Inflammatory macrophage treated with lipopolysaccharide for 4 hours (primary cell): ENCODE measurements around the gene MMP11.
A peak's percentile ranks its signal among the peaks of the same experiment; 100 is the strongest.

Experiments
- DNase-seq: peaks from one replicate; pipeline ENCODE4 v3.0.0-alpha.2; 2020

The MMP11 gene

DNA sequence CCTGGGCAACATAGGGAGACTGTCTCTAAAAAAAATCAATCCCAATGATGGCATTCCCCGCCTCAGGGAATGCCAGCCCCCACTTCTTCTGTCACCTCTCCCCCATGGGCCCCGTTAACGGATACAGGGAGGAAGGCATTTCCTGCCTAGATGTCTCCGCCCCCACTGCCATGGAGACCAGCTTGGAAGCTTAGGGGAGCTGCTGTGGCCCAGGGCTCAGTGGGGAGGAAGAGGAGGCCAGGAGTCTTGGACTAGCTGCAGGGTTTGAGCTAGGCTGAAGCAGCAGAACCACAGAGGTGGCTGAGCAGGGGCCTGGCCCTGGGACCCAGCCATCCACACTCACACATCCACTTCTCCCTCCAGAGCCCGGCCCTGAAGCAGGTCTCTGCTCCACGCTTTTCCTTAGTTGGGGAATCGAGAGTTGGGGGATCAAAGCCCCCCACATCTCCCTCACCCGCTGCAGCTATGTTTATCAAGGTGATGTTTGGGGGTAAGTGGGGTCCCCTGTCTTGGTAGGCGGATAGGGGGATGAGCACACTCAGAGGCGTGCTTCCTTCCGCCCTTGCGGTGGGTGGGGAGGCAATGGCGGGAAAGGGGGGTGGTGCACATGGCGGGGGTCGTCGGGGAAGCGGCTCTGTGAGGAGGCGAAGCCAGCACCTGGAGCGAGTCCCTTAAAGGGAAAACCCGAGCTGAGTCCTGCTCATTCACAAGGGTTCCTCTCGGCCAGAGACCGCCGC lies 9.6 kb upstream of the MMP11 start, which contains the start of gene C22orf15:
Gene C22orf15 (plus strand): TSS at position 149 of the 737 bp plus-strand sequence. CDS start 317 bp downstream, at position 466.
- no peak for DNase-seq

GRCh38 chr22:23763579-23763945 lies 9.1 kb upstream of the MMP11 start:
- DNase-seq: no peak

DNA sequence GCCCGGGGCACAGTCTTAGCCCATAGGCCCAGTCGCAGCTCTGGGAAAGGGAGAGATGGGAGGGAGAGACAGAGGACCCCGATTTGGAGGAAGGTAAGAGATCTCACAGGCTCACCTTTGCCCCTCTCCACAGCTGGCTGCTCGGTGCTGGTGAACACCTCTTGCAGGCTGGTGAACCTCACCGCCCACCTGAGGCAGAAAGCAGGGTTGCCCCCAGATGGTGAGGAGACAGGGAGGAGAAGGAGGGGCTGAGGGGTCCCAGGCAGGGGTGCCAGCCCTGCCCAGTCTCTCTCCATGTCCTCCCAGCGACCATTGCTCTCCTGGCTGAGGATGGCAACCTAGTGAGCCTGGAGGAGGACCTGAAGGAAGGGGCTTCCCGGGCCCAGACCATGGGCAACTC lies 8.7 kb upstream of the MMP11 start:
- DNase-seq: no peak

DNA sequence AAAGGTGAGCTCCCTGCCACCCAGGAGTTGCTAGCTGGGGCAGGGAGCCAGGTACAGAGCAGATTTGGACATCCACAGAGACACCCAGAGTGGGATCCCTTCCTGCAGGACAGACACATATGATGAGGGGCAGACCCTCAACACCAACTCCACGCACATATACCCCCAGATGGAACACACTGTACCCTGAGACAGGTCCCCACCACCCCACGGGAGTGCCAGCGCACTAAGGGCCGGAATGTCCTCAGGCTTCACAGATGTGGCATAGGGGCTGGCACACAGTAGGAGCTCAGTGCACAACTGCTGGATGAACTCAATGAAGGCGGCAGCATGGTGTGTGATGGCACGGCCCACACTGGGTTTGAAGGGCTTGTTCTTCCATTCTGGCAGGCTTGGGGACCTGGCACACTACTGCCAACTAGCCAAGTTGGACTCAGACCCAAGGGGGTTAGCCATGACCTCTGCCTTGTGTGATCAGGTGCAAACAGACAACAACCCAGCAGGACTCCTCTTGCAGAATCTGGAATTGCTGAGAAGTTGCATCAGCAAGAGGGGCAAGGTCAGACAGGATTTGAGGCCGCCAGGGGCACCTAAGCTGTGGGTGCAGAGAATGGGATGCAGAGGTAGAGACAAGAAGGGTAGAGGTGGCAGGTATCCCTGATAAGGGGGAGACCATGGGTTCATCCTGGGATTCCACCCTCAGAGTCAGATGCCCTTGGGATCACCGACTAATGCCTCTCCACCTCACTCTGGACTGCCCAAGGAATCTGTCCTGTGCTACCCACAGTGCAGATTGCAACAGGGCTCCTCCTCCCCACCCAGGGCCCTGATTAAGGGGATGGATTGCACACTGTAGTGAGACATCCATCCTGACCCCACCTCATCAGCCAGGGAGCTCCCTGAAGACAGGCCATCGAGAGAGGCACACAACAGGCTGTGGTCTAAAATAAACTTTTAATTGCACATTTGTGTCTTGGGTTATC lies 7.5 kb upstream of the MMP11 start:
- DNase-seq: no peak

- DNase-seq: no peak
Observed at GRCh38 chr22:23767303-23767672, 5.4 kb upstream of the MMP11 start.

GRCh38 chr22:23767673-23768548 lies 4.7 kb upstream of the MMP11 start, which contains the start of gene CHCHD10:
Gene CHCHD10 (minus strand): TSS chr22:23767972. CDS start chr22:23767874, 98 bp downstream.
- peak; percentile 89 for DNase-seq

DNA sequence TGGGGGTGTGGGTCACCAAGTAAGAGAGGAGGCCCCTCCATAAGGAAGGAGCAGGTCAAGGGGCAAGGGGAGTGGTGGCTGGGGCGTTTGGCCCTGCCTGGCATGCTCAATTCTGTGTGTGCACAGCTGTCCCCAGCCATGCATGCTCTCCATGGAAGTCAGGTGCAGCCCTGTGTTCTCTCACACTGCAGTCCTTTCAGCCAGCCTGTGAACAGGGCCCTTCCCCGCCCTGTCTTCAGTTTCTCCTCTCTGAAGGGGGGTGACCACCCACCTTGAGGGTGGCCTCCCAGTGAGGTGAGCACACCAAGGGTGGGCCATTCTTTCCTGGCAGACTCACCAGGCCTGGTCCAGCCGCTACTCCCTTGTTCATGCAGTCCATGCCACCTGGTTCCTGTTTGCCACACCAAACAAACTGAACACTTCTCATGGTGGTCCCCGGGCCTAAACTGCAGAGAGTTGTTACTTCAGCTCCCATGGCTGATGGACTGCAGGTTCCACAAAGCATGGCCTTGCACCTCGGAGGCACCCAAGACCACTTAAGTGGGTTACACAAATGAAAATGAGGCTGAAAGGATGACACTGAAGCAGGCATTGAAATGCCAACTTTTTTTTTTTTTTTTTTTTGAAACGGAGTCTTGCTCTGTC lies 3.2 kb upstream of the MMP11 start:
- DNase-seq: no peak

- DNase-seq: no peak
Observed at GRCh38 chr22:23772315-23772648, 367 bp upstream of the MMP11 start.

DNA sequence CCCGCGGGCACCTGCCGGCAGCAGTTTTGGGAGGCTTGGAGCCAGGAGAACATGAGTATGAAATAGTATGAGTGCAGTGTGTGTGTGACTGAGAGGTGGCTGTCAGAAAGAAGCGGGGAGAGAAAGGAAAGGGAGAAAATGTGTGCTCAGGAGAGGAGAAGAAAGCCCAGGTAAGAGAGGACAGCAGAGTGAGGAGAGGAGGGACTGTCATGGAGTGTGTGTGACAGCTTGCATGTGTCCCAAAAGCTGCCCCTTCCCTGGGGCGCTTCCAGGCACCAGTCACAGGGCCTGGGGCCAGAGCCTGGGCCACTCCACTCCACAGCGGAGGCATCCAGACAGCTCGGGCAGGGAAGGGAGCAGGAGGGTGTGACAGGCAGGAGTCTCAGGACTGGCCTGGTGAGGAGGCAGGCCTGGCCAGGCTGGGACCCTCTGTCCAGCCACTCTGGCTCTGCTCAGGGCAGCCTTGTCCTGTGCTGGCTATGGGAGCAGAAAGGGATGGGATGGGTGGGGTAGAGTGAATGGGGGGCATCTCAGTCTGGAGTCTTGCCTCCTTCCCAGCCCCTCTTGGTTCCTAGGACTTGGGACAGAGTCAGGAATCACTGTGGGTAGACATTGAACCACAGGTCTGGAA lies 949 bp downstream of the MMP11 start:
- DNase-seq: no peak

DNA sequence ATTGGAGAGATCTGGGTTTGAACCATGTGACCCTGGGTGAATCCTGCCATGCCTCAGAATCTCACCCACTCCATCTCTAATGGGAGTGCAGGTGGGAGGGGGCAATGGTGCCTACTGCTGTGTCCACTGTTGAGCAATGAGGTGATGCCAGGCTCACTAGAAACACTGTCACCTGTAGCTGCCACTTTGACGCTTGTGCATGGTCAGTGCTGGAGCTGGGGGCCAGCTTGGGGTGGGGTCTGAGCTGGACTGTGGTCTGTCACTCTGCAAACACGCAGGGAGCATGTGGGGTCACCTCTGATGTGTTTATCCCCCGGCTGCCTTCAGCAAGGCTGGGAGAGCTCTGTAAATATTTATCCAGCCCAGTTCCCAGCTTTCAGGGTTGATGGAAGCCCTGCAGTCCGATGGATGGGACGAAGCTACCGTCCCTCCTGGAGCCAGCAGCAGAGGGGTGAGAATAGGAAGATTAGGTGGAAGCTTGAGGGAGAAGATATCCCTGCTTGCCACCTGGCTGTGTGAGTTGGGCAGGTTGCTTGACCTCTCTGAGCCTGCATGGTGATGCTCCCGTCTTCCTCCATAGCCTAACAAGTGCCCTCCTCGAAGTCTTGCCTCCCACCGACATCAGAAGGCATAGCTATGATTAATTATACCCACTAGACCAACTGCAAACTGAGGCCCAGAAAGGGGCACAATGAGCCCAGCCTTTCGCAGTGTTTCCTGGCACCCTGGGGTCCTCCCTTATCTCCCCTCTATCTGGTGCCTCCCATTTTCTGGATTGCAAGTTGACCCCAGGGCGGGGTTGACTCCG lies 1.7 kb downstream of the MMP11 start:
- no peak for DNase-seq

DNA sequence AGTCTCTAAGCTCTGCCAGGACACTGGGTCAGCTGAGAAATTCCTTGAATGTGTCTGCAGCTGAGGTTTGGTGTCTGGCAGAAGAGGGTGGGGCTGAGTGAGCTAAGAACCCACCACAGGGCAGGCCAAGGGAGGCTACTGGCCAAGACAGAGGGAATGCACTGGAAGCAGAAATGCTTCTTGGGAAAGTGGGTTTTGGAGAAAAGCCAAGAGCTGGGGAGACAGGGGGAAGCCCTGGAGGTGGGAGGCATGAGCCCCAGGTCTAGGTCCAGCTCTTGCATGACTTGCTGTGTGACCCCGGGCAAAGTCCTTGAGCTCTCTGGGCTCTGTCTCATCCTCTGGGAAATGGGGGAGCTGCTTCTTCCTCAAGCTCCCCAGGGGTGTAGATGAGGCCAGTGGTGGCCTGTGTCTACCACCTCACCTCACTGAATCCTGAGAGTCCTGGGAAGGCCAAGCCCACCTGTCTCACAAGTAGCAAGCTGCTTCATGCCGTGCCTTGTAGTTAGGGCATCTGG lies 2.3 kb downstream of the MMP11 start:
- no peak for DNase-seq

- DNase-seq: no peak
Observed at GRCh38 chr22:23775779-23776375, 3.2 kb downstream of the MMP11 start.

DNA sequence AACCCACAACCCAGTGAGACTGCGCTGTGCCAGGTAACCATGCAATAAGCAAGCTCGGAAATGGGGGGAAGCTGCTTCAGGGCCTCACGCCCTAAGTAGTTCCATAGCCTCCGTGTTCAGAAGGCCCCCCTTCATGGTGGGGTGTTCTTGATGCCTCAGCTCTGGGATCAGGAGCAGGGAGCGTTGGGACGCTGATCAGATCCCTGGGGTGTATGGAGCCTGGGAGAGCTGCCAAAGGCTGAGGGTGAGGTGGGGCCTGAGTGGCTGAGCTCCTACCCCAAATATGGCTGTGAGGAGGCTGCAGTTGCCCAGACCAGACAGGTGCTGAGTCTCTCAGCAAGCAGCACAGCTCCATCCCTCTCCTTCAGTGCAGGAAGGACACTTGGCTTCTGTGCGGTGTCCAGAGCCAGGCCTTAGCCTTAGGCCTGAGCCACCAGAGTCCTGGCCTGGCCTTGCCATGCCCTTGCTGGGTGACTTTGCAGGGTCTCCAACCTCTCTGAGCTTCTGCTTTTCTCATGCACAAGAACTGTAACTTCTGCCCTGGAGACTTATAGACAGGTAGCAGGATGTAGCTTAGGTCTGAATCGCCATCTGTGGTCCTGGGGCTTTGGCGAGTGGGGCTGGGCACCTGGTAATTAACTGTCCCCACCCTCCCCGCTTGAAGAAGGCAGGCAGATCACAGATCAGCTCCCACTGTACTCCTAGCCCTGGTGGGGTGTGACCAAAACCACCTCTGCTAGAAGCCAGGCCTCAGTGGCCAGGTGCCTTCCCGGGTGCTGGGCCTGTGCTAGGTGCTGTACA lies 5.3 kb downstream of the MMP11 start:
- DNase-seq: no peak

DNA sequence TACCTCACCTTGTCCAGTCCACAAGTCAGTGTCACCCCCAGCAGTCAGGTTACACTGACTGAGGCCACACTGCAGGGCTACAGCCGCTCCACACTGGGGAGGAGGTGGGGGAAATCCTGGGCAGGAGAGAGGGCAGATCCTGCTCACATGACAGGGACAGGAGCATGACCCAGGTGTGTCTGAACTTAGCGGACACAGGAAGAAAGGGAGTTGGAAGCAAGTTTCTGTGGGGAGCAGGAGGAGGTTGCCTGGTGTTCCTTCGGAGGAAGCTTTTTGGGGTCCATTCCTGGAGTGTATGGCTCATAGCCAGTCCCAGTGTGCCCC lies 5.9 kb downstream of the MMP11 start:
- no peak for DNase-seq

GRCh38 chr22:23779083-23779482 lies 6.4 kb downstream of the MMP11 start:
- no peak for DNase-seq

DNA sequence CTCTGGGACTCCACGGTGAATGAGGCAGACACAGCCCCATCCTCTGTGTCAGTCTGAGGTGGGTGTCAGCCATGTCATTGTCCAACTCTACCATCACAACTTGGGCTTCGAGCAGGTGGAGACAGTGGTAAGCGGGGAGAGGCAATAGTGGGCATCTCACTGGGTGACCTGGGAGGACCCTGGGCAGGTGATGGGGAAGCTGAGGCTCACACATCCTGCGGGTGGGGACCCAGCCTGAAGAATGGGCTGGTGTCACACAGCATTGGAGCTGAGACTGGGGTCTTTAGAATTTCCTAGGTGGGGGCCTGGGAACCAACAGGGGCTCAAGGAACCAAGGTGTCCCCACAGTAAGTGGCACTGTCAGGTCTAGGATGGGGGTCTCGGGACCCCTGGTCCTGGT lies 7.1 kb downstream of the MMP11 start:
- no peak for DNase-seq

DNA sequence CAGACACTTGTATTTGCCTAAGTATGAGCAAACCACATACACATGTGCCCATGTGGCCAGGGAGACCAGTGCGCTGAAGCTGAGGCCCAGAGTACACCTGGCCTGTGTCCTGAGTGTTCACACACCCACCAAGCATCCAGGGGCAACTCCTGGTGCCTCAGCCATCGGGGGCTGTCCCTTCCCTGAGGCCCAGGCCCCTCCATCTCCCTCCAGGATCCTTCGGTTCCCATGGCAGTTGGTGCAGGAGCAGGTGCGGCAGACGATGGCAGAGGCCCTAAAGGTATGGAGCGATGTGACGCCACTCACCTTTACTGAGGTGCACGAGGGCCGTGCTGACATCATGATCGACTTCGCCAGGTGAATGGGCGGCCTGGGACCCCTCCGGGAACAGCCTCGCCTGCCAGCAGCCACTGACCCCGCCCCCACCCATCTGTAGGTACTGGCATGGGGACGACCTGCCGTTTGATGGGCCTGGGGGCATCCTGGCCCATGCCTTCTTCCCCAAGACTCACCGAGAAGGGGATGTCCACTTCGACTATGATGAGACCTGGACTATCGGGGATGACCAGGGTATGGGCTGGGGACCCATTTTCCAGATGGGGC lies 7.6 kb downstream of the MMP11 start:
- no peak for DNase-seq

GRCh38 chr22:23781065-23781464 lies 8.4 kb downstream of the MMP11 start:
- DNase-seq: no peak

DNA sequence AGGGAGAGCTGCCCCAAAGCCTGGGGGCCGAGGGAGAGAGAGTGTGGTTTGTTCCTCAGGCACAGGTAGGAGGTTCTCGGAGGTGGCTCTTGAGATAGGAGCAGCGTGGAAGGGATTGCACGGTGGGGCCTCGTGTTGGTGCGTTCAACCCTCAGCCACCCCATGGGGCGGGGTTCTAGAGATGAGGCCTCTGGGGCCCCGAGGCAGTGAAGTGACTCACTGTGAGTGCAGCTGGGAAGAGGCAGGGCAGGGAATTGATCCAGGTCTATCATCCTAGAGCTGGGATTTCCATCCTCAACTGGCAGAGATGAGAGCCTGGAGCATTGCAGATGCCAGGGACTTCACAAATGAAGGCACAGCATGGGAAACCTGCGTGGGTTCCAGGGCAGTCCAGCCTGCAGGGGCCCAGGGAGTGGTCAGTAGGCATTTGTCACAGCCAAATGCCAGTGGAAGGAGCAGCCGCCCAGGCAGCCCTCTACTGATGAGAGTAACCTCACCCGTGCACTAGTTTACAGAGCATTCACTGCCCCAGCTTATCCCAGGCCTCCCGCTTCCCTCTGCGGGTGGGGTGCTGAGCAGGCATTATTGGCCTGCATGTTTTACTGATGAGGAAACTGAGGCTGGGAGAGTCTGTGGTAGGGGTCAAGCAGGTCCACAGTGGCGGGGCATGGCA lies 9.0 kb downstream of the MMP11 start:
- no peak for DNase-seq
